ENCODE measurements around the gene PLSCR3.
A peak's percentile ranks its signal among the peaks of the same experiment; 100 is the strongest.

The PLSCR3 gene

GRCh38 chr17:7394452-7395191 lies at the start of gene PLSCR3:
Gene PLSCR3, minus strand, starts transcription at chr17:7394525. Its CDS starts 415 bp downstream, at chr17:7394110.
- ATAC-seq: peak; percentile 91
- TF ChIP-seq ZFP30 (CRISPR knock-in tag; IDR thresholded peaks at IDR 0.05) (no peak), SNAI2 (CRISPR knock-in tag; IDR thresholded peaks at IDR 0.05) (0 out of 2 replicates have a peak, but pooled peaks have one; percentile 60)

- TF ChIP-seq ZFP30 (CRISPR knock-in tag; IDR thresholded peaks at IDR 0.05): no peak
- no peak for TF ChIP-seq PATZ1 (CRISPR knock-in tag; IDR thresholded peaks at IDR 0.05; ENCODE audit: borderline replicate concordance)
- no peak for TF ChIP-seq ESRRG (CRISPR knock-in tag; IDR thresholded peaks at IDR 0.05)
- no peak for TF ChIP-seq ZNF8 (CRISPR knock-in tag; IDR thresholded peaks at IDR 0.05)
- TF ChIP-seq CREB5 (CRISPR knock-in tag; IDR thresholded peaks at IDR 0.05; ENCODE audit: low read depth): no peak
- no peak for TF ChIP-seq ZNF565 (CRISPR knock-in tag; conservative IDR thresholded peaks at IDR 0.05; ENCODE audit: low read depth)
- TF ChIP-seq ISL1 (CRISPR knock-in tag; IDR thresholded peaks at IDR 0.05): no peak
- ATAC-seq: no peak
Observed at GRCh38 chr17:7443499-7444485, 49.5 kb upstream of the PLSCR3 start.

GRCh38 chr17:7442142-7442541 lies 47.8 kb upstream of the PLSCR3 start:
- TF ChIP-seq OSR1 (CRISPR knock-in tag; IDR thresholded peaks at IDR 0.05) (no peak), ZC3H10 (CRISPR knock-in tag; IDR thresholded peaks at IDR 0.05) (no peak), BACH2 (CRISPR knock-in tag; IDR thresholded peaks at IDR 0.05; ENCODE audit: borderline replicate concordance) (no peak), CSDC2 (CRISPR knock-in tag; IDR thresholded peaks at IDR 0.05) (no peak), ARNTL (CRISPR knock-in tag; IDR thresholded peaks at IDR 0.05; ENCODE audit: borderline replicate concordance, low read depth) (no peak), ZNF565 (CRISPR knock-in tag; conservative IDR thresholded peaks at IDR 0.05; ENCODE audit: low read depth) (no peak), ZNF8 (CRISPR knock-in tag; IDR thresholded peaks at IDR 0.05) (no peak), ISL1 (CRISPR knock-in tag; IDR thresholded peaks at IDR 0.05) (no peak), CSRNP3 (CRISPR knock-in tag; IDR thresholded peaks at IDR 0.05) (no peak), ESRRG (CRISPR knock-in tag; IDR thresholded peaks at IDR 0.05) (no peak), PPARA (CRISPR knock-in tag; IDR thresholded peaks at IDR 0.05; ENCODE audit: borderline replicate concordance) (no peak), CREB5 (CRISPR knock-in tag; IDR thresholded peaks at IDR 0.05; ENCODE audit: low read depth) (no peak), ZFP3 (CRISPR knock-in tag; IDR thresholded peaks at IDR 0.05) (no peak), PATZ1 (CRISPR knock-in tag; IDR thresholded peaks at IDR 0.05; ENCODE audit: borderline replicate concordance) (no peak), TCF4 (CRISPR knock-in tag; IDR thresholded peaks at IDR 0.05; ENCODE audit: borderline replicate concordance) (no peak)
- no peak for ATAC-seq

GRCh38 chr17:7441266-7441665 lies 46.9 kb upstream of the PLSCR3 start:
- no peak for ATAC-seq
- no peak for TF ChIP-seq PPARA (CRISPR knock-in tag; IDR thresholded peaks at IDR 0.05; ENCODE audit: borderline replicate concordance)
- no peak for TF ChIP-seq ARNTL (CRISPR knock-in tag; IDR thresholded peaks at IDR 0.05; ENCODE audit: borderline replicate concordance, low read depth)
- no peak for TF ChIP-seq ZNF565 (CRISPR knock-in tag; conservative IDR thresholded peaks at IDR 0.05; ENCODE audit: low read depth)
- TF ChIP-seq GLIS3 (CRISPR knock-in tag; IDR thresholded peaks at IDR 0.05): no peak
- no peak for TF ChIP-seq ESRRG (CRISPR knock-in tag; IDR thresholded peaks at IDR 0.05)
- no peak for TF ChIP-seq ZNF70 (CRISPR knock-in tag; IDR thresholded peaks at IDR 0.05)
- TF ChIP-seq ZFP3 (CRISPR knock-in tag; IDR thresholded peaks at IDR 0.05): no peak
- TF ChIP-seq CSRNP3 (CRISPR knock-in tag; IDR thresholded peaks at IDR 0.05): no peak
- no peak for TF ChIP-seq ZC3H10 (CRISPR knock-in tag; IDR thresholded peaks at IDR 0.05)
- TF ChIP-seq RARB (CRISPR knock-in tag; IDR thresholded peaks at IDR 0.05): no peak
- TF ChIP-seq PATZ1 (CRISPR knock-in tag; IDR thresholded peaks at IDR 0.05; ENCODE audit: borderline replicate concordance): no peak
